ENCODE results near the gene UBE2I. TPM values are rescaled to one million over a fixed set of nuclear protein-coding genes. Genes with fewer than 3 reads are reported as not detected.

UBE2I gene
- total RNA-seq, 1 experiment from 2014 or later, result 290 TPM

GRCh38 chr16:1308036-1308976 is 1.1 kb upstream of the UBE2I start:
- no peaks in the 10 kb centered on the region for H3K27me3 ChIP-seq (ENCODE audit: insufficient read depth, low read length)
- peaks cover 5% of the 10 kb centered on the region for H4K20me1 ChIP-seq (ENCODE audit: control insufficient read depth, insufficient read depth, insufficient read length)
- Mint-ChIP-seq H3K4me1 (peaks cover 19 to 36% of the 10 kb centered on the region in 2 experiments), H3K27ac (peak overlapping the region in 2 of 3 experiments; percentile 74 to 82; a peak in 2 of 7 replicates), H3K36me3 (ENCODE audit: insufficient read depth in 1 of 3, low read depth in 3 of 3) (peaks cover 13 to 20% (median 14%) of the 10 kb centered on the region in 3 experiments), H3K4me3 (peak overlapping the region; percentile 85 to 89), H3K27me3 (ENCODE audit: low read depth) (no peaks in the 10 kb centered on the region), H3K9me3 (peaks cover 4 to 6% of the 10 kb centered on the region in 2 experiments)
- H3K23me2 ChIP-seq (ENCODE audit: insufficient read length, low read depth, low read length, poor library complexity, severe bottlenecking), result peaks cover 13% of the 10 kb centered on the region
- H2AFZ ChIP-seq (ENCODE audit: low read length), result no peak overlapping the region
- no peak overlapping the region for H2BK120ac ChIP-seq (ENCODE audit: low read depth, low read length, poor library complexity, severe bottlenecking)
- H3K27ac ChIP-seq (ENCODE audit: insufficient read length, low read depth, low read length), result no peak overlapping the region
- H3K79me1 ChIP-seq (ENCODE audit: insufficient read depth, low read depth, low read length, poor library complexity, severe bottlenecking), result peaks cover 4% of the 10 kb centered on the region
- no peak overlapping the region for H3K4ac ChIP-seq (ENCODE audit: low read depth, low read length)
- H3K14ac ChIP-seq (ENCODE audit: insufficient read depth, low read length), result no peak overlapping the region
- TF ChIP-seq CTCF (conservative IDR thresholded peaks at IDR 0.05), result no peak
- H3K18ac ChIP-seq (ENCODE audit: insufficient read length, low read depth, low read length), result no peak overlapping the region
- H3K9ac ChIP-seq (ENCODE audit: extremely low read depth, insufficient read length, low read length), result no peak overlapping the region
- peak overlapping the region; percentile 27 for H3K4me2 ChIP-seq (ENCODE audit: insufficient read depth, insufficient read length, low read length)
- no peak overlapping the region for H2BK20ac ChIP-seq (ENCODE audit: low read depth, low read length, poor library complexity, severe bottlenecking)
- no peak overlapping the region for H2BK5ac ChIP-seq (ENCODE audit: insufficient read length, low read length)
- H2BK15ac ChIP-seq (ENCODE audit: low read depth, low read length), result no peak overlapping the region
- H2BK12ac ChIP-seq (ENCODE audit: insufficient read length, low read depth, low read length), result no peak overlapping the region
- no peak overlapping the region for H3K56ac ChIP-seq (ENCODE audit: insufficient read length, low read depth, low read length)
- no peak overlapping the region for H2AK5ac ChIP-seq (ENCODE audit: insufficient read length, low read length)
- H3K23ac ChIP-seq (ENCODE audit: insufficient read length, low read depth, low read length), result no peak overlapping the region
- peaks cover 34% of the 10 kb centered on the region for H3K79me2 ChIP-seq (ENCODE audit: insufficient read depth, low read length)
- H3T11ph ChIP-seq (ENCODE audit: low read length), result no peak overlapping the region
- no peak overlapping the region for H4K5ac ChIP-seq (ENCODE audit: insufficient read length, low read depth, low read length)
- no peak overlapping the region for H4K8ac ChIP-seq (replicated peaks; ENCODE audit: insufficient read length, low read depth, low read length)
- no peak overlapping the region for H4K91ac ChIP-seq (ENCODE audit: insufficient read length, low read depth, low read length)
- no peak for DNase-seq
- H3K9me3 ChIP-seq (ENCODE audit: control insufficient read depth, low read depth, low read length), result no peaks in the 10 kb centered on the region
- WGBS (ENCODE audit: extremely low coverage, insufficient read length, low lambda C conversion rate), result 100% methylated on average over 4 of the region's 43 CpGs
- no peaks in the 10 kb centered on the region; the same call in 1 of the 2 replicates for H3K4me1 ChIP-seq (ENCODE audit: insufficient read depth, low read length)

All from H9 (cell line).